GM10266 (cell line): ENCODE results near the gene BPI.

Experiments used
- DNase-seq: peaks from one replicate; pipeline ENCODE4 v3.0.0; 2012; ENCODE audit errors: extremely low spot score
- CTCF ChIP-seq: IDR thresholded peaks from 2 replicates; pipeline ENCODE4 v1.5.1; 2012; ENCODE audit warnings: mild to moderate bottlenecking, low read depth; ENCODE audit not compliant: control insufficient read depth, insufficient read depth; ENCODE audit errors: missing control alignments

BPI gene

GRCh38 chr20:38269715-38270114, 34.2 kb upstream of the BPI start:
- no peak for TF ChIP-seq CTCF

GRCh38 chr20:38270869-38271605, 32.9 kb upstream of the BPI start:
- TF ChIP-seq CTCF = no peak
- no peak for DNase-seq

More at GRCh38 chr20:38269715-38270114, 34.2 kb upstream of the BPI start:
- DNase-seq = no peak

- no peak for DNase-seq
- no peak for TF ChIP-seq CTCF
Observed at GRCh38 chr20:38271608-38272120, 32.3 kb upstream of the BPI start.

GRCh38 chr20:38272398-38272797, 31.6 kb upstream of the BPI start:
- DNase-seq = no peak

DNA sequence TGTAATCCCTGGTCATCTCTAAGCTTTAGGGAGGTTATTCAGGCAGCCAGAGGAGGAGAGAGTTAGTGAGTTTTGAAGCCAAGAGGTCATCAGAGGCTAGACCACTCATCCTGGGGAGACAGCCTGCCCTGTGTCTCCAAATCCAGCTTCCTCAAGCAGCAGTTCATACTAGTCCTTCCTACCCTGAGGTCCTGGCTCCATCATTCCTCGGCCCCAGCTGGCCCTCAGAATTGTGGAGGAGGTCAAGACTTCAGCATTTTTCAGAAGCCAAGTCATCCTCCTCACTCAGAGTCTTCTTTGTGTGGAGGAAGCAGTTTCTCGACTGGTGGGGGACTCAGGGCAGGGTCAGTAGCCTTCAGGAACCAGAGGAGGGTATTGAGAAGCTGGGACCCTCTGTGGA, 31.0 kb upstream of the BPI start:
- TF ChIP-seq CTCF = no peak
- no peak for DNase-seq

More at GRCh38 chr20:38272398-38272797, 31.6 kb upstream of the BPI start:
- no peak for TF ChIP-seq CTCF

DNA sequence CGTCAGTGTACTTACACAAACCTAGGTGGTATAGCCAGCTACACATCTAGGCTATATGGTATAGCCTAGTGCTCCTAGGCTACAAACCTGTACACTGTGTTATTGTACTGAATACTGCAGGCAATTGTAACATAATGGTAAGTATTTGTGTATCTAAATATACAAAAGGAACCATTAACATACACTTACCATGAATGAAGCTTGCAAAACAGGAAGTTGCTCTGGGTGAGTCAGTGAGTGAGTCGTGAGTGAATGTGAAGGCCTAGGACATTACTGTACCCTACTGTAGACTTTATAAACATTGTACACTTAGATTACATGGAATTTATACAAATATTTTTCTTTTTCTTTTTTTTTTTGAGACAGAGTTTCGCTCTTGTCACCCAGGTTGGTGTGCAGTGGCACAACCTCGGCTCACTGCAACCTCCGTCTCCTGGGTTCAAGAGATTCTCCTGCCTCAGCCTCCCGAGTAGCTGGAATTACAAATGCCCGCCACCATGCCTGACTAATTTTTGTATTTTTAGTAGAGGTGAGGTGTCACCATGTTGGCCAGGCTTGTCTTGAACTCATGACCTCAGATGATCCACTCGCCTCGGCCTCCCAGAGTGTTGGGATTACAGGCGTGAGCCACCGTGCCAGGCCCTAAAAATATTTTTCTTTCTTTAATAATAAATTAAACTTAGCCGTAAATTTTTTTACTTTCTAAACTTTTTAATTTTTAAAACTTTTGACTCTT, 28.0 kb upstream of the BPI start:
- TF ChIP-seq CTCF = no peak
- no peak for DNase-seq

- DNase-seq = no peak
- TF ChIP-seq CTCF = no peak
Observed at GRCh38 chr20:38277285-38277684, 26.7 kb upstream of the BPI start.
